Immature natural killer cell (primary cell): ENCODE results near the gene PRDM1. TPM values are rescaled to one million over a fixed set of nuclear protein-coding genes. Genes with fewer than 3 reads are reported as not detected.
A peak's percentile ranks its signal among the peaks of the same experiment; 100 is the strongest.

ENCODE experiments used
- DNase-seq, 3 donors: peaks; one replicate each; pipeline ENCODE4 v3.0.0; 2022; ENCODE audit warnings: mixed read lengths in 1 of 3
- H3K27ac Mint-ChIP-seq, 6 donors: one replicate each; pipeline ENCODE4 v1.8.0; 2020; ENCODE audit warnings: mixed read lengths in 6 of 6, mild to moderate bottlenecking in 5 of 6, inconsistent platforms in 4 of 6, moderate library complexity in 3 of 6
- H3K27me3 Mint-ChIP-seq, 3 donors: one replicate each; pipeline ENCODE4 v1.8.0; 2020 to 2021; ENCODE audit warnings: low read depth in 3 of 3, mild to moderate bottlenecking in 3 of 3, mixed read lengths in 3 of 3, moderate library complexity in 3 of 3, inconsistent platforms in 1 of 3
- H3K36me3 Mint-ChIP-seq, 3 donors: one replicate each; pipeline ENCODE4 v1.8.0; 2020; ENCODE audit warnings: mixed read lengths in 3 of 3, inconsistent platforms in 2 of 3, mild to moderate bottlenecking in 2 of 3
- H3K4me1 Mint-ChIP-seq, 2 donors: one replicate each; pipeline ENCODE4 v1.8.0; 2020; ENCODE audit warnings: inconsistent platforms in 2 of 2, mild to moderate bottlenecking in 2 of 2, mixed read lengths in 2 of 2, moderate library complexity in 1 of 2
- H3K4me3 Mint-ChIP-seq, 5 donors: one replicate each; pipeline ENCODE4 v1.8.0; 2020; ENCODE audit warnings: mild to moderate bottlenecking in 5 of 5, mixed read lengths in 5 of 5, inconsistent platforms in 3 of 5, moderate library complexity in 3 of 5
- H3K9me3 Mint-ChIP-seq, 6 donors: one replicate each; pipeline ENCODE4 v1.8.0; 2020; ENCODE audit warnings: mild to moderate bottlenecking in 6 of 6, mixed read lengths in 6 of 6, inconsistent platforms in 4 of 6, moderate library complexity in 3 of 6
- polyA plus RNA-seq, 3 donors: library from polyadenylated mRNA; unstranded; fragments of 300-500 nt; fragmentation: Illumina TruSeq; gene quantifications; one replicate each; pipeline ENCODE4 v1.2.3, GENCODE V29; 2021

Gene PRDM1
- polyA plus RNA-seq, 3 donors from 2014 or later: 25.3 to 77.0 (median 33.0) TPM

DNA sequence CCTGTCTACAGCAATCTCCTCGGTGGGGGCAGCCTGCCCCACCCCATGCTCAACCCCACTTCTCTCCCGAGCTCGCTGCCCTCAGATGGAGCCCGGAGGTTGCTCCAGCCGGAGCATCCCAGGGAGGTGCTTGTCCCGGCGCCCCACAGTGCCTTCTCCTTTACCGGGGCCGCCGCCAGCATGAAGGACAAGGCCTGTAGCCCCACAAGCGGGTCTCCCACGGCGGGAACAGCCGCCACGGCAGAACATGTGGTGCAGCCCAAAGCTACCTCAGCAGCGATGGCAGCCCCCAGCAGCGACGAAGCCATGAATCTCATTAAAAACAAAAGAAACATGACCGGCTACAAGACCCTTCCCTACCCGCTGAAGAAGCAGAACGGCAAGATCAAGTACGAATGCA, 19.4 kb downstream of the PRDM1 start:
- H3K4me1 Mint-ChIP-seq: peaks cover 96 to 100% of the 10 kb centered on the region in 2 donors
- peak overlapping the region; percentile 86 to 99 (median 94) for H3K4me3 Mint-ChIP-seq
- no peaks in the 10 kb centered on the region for H3K9me3 Mint-ChIP-seq
- peak overlapping the region; percentile 94 to 100 (median 98) for H3K27ac Mint-ChIP-seq
- DNase-seq: no peak
- peaks cover 68 to 87% (median 77%) of the 10 kb centered on the region in 3 donors for H3K36me3 Mint-ChIP-seq
- H3K27me3 Mint-ChIP-seq: peaks cover 2 to 15% (median 2%) of the 10 kb centered on the region in 3 donors

DNA sequence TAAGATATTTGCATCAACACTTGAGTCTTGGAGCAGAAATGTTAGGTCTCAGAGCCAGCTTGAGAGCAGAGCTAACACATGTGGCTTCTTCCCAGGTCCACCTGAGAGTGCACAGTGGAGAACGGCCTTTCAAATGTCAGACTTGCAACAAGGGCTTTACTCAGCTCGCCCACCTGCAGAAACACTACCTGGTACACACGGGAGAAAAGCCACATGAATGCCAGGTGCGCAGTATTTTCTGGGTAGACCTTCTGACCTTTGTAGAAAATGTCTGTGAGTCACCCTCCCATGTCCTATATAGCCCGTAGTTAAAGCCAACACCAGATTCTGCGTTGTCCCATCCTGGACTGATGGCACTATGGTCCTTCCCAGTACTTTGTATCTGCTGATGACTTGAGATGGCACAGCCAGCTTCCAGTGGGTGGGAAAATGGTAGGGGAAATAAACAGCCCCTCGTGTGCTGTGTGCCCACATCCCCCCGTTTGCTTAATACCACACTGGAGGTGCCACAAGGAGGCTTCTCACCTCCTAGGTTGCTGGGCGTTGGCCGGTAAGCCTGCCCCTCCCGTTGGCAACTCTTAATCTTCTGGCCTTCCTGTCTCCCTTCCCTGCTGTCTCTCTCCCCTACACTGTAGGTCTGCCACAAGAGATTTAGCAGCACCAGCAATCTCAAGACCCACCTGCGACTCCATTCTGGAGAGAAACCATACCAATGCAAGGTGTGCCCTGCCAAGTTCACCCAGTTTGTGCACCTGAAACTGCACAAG, 20.3 kb downstream of the PRDM1 start:
- H3K27me3 Mint-ChIP-seq: peaks cover 2 to 15% (median 4%) of the 10 kb centered on the region in 3 donors
- H3K4me3 Mint-ChIP-seq: peak overlapping the region; percentile 67 to 99 (median 75)
- H3K36me3 Mint-ChIP-seq: peaks cover 59 to 77% (median 67%) of the 10 kb centered on the region in 3 donors
- DNase-seq: no peak
- H3K9me3 Mint-ChIP-seq: no peaks in the 10 kb centered on the region
- peaks cover 96 to 100% of the 10 kb centered on the region in 2 donors for H3K4me1 Mint-ChIP-seq
- peak overlapping the region; percentile 83 to 94 (median 90) for H3K27ac Mint-ChIP-seq

DNA sequence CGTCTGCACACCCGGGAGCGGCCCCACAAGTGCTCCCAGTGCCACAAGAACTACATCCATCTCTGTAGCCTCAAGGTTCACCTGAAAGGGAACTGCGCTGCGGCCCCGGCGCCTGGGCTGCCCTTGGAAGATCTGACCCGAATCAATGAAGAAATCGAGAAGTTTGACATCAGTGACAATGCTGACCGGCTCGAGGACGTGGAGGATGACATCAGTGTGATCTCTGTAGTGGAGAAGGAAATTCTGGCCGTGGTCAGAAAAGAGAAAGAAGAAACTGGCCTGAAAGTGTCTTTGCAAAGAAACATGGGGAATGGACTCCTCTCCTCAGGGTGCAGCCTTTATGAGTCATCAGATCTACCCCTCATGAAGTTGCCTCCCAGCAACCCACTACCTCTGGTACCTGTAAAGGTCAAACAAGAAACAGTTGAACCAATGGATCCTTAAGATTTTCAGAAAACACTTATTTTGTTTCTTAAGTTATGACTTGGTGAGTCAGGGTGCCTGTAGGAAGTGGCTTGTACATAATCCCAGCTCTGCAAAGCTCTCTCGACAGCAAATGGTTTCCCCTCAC, 21.0 kb downstream of the PRDM1 start:
- H3K27ac Mint-ChIP-seq: peak overlapping the region; percentile 83 to 94 (median 90)
- H3K4me1 Mint-ChIP-seq: peaks cover 98 to 100% of the 10 kb centered on the region in 2 donors
- H3K4me3 Mint-ChIP-seq: peak overlapping the region; percentile 67 to 99 (median 75)
- no peak for DNase-seq
- H3K27me3 Mint-ChIP-seq: peaks cover 2 to 15% (median 9%) of the 10 kb centered on the region in 3 donors
- H3K36me3 Mint-ChIP-seq: peaks cover 52 to 72% (median 61%) of the 10 kb centered on the region in 3 donors
- H3K9me3 Mint-ChIP-seq: no peaks in the 10 kb centered on the region

DNA sequence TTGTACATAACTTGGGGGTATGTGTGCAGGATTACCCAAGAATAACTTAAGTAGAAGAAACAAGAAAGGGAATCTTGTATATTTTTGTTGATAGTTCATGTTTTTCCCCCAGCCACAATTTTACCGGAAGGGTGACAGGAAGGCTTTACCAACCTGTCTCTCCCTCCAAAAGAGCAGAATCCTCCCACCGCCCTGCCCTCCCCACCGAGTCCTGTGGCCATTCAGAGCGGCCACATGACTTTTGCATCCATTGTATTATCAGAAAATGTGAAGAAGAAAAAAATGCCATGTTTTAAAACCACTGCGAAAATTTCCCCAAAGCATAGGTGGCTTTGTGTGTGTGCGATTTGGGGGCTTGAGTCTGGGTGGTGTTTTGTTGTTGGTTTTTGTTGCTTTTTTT, 22.0 kb downstream of the PRDM1 start:
- peaks cover 44 to 64% (median 56%) of the 10 kb centered on the region in 3 donors for H3K36me3 Mint-ChIP-seq
- H3K9me3 Mint-ChIP-seq: no peaks in the 10 kb centered on the region
- H3K4me1 Mint-ChIP-seq: peaks cover 98 to 100% of the 10 kb centered on the region in 2 donors
- H3K4me3 Mint-ChIP-seq: peak overlapping the region; percentile 67 to 99 (median 73)
- H3K27me3 Mint-ChIP-seq: peaks cover 2 to 15% (median 9%) of the 10 kb centered on the region in 3 donors
- H3K27ac Mint-ChIP-seq: peak overlapping the region; percentile 85 to 93 (median 88)
- DNase-seq: no peak

DNA sequence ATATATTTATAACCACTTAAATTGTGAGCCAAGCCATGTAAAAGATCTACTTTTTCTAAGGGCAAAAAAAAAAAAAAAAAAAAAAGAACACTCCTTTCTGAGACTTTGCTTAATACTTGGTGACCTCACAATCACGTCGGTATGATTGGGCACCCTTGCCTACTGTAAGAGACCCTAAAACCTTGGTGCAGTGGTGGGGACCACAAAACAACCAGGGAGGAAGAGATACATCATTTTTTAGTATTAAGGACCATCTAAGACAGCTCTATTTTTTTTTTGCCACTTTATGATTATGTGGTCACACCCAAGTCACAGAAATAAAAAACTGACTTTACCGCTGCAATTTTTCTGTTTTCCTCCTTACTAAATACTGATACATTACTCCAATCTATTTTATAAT, 22.9 kb downstream of the PRDM1 start:
- H3K9me3 Mint-ChIP-seq: no peaks in the 10 kb centered on the region
- peak overlapping the region; percentile 59 to 86 (median 81) for H3K4me3 Mint-ChIP-seq
- DNase-seq: peak in 2 of 3 donors; percentile 37 to 50
- H3K27ac Mint-ChIP-seq: peak overlapping the region; percentile 85 to 97 (median 90)
- peaks cover 40 to 55% (median 53%) of the 10 kb centered on the region in 3 donors for H3K36me3 Mint-ChIP-seq
- H3K4me1 Mint-ChIP-seq: peaks cover 96 to 100% of the 10 kb centered on the region in 2 donors
- H3K27me3 Mint-ChIP-seq: peaks cover 2 to 18% (median 9%) of the 10 kb centered on the region in 3 donors

DNA sequence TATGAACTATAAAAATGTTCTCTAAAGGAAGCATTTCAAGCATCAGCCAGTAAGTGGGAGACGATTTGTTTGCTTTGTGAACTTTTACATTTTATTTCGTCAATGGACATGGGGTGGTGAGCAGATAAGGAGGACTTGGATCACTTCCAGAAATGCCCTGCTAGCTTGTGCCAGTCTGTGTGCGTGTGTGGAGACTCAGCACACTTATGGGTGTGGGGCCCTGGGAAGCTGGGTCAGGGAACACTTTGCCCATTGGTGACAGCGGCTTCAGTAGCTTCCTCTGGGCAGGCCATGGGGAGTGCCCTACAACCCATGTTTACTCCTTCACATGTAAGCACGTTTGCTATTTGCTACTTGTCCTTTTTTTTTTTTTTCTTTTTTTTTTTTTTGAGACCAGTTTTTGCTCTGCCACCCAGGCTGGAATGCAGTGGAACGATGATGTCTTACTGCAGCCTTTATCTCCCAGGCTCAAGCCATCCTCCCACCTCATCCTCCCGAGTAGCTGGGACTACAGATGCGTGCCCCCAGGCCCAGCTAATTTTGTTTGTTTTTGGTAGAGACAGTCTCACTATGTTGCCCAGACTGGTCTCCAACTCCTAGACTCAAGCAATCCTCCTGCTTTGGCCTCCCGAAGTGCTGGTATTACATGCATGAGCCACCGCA, 24.2 kb downstream of the PRDM1 start:
- Mint-ChIP-seq H3K27me3 (peaks cover 4 to 9% (median 8%) of the 10 kb centered on the region in 3 donors), H3K27ac (peak overlapping the region; percentile 85 to 98 (median 93)), H3K4me3 (peak overlapping the region; percentile 28 to 86 (median 81)), H3K9me3 (no peaks in the 10 kb centered on the region), H3K4me1 (peaks cover 95 to 100% of the 10 kb centered on the region in 2 donors), H3K36me3 (peaks cover 31 to 44% (median 43%) of the 10 kb centered on the region in 3 donors)
- no peak for DNase-seq

DNA sequence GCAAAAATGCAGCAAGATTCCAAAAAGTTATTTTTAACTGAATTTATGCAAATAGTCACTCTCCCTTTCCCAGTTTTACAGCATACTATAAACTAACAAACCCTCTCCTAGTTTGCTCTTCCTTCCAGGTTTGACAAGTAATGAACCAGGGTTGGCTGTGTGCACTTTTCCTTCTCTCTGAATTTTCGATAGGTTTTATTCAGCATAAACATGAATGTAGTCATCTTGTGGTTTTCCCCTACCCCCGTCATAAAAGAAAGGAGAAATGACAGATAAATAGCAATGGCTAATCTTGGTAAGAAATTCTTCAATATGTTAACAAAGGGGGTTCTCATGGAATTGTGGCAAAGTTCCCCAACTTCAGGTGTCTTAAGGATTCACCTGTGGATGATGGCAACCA, 26.3 kb downstream of the PRDM1 start:
- H3K4me3 Mint-ChIP-seq: peak overlapping the region; percentile 31 to 83 (median 46)

DNA sequence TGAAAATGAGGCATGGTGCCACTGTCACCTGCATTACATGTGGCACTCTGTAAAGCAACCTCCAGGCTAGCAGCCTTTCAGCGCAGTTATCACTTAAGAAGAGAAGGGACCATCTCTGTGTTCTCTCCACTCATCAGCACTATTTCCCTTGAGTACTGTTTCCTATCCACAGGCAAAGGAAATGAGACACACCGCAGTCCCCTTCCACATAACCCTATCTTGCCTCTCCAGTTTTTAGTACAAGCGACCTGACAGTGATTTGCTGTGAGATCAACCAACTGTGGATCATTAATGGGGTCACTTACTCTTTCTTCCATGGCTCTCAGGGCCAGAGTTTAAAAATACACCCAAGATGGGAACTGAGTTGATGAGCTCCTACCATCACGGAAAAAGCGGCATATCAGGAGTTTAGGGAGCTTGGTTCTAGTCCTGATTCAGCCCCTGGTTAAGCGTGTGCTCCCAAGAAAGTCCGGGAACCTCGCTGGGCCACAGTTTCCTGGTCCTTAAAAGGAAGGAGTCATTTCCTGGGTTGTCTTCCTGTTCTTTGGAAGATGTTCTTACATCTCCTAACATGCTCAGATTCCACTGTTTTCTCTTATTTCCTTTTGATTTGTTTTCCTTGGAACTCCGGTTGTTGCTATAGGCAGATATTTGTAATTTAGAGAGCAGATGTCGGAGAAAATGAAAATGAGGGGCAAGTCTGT, 27.3 kb downstream of the PRDM1 start:
- H3K27ac Mint-ChIP-seq: peak overlapping the region in 5 of 6 donors; percentile 2 to 86 (median 69)
- peaks cover 7 to 16% (median 13%) of the 10 kb centered on the region in 3 donors for H3K36me3 Mint-ChIP-seq
- no peaks in the 10 kb centered on the region for H3K9me3 Mint-ChIP-seq
- peaks cover 94 to 96% of the 10 kb centered on the region in 2 donors for H3K4me1 Mint-ChIP-seq
- peaks cover 4 to 13% (median 7%) of the 10 kb centered on the region in 3 donors for H3K27me3 Mint-ChIP-seq
- DNase-seq: no peak
- peak overlapping the region in 2 of 5 donors; percentile 69 to 83 for H3K4me3 Mint-ChIP-seq

More for the DNA sequence above, 26.3 kb downstream of the PRDM1 start:
- H3K36me3 Mint-ChIP-seq: peaks cover 14 to 24% (median 23%) of the 10 kb centered on the region in 3 donors
- H3K4me1 Mint-ChIP-seq: peaks cover 94 to 96% of the 10 kb centered on the region in 2 donors
- H3K27ac Mint-ChIP-seq: peak overlapping the region; percentile 0 to 90 (median 84)
- H3K27me3 Mint-ChIP-seq: peaks cover 4 to 12% (median 4%) of the 10 kb centered on the region in 3 donors
- DNase-seq: no peak
- H3K9me3 Mint-ChIP-seq: no peaks in the 10 kb centered on the region

DNA sequence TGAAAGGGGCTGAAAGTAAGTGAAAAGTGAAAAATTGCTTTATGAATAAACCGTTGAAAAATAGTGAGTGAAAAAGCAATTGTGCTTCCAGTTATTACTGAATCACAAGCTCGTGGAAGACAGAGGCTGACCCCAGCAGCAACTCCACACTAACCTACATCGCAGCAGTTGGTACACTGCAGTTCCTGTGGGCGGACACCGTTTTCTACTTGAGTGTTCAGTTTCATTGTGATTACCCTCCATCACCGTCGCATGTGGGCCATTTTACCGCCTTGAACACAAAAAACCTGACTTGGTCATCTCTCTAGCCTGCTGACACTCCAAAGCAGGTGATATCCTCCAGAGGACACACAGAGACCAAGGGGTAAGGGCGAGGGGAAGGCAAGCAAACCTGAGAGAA, 28.4 kb downstream of the PRDM1 start:
- Mint-ChIP-seq H3K27me3 (peaks cover 4 to 11% (median 7%) of the 10 kb centered on the region in 3 donors), H3K4me3 (peak overlapping the region; percentile 5 to 83 (median 46)), H3K4me1 (peaks cover 95 to 96% of the 10 kb centered on the region in 2 donors), H3K27ac (peak overlapping the region; percentile 63 to 93 (median 76)), H3K9me3 (no peaks in the 10 kb centered on the region), H3K36me3 (peaks cover 3 to 7% (median 5%) of the 10 kb centered on the region in 3 donors)
- DNase-seq: peak in 1 of 3 donors; percentile 49

DNA sequence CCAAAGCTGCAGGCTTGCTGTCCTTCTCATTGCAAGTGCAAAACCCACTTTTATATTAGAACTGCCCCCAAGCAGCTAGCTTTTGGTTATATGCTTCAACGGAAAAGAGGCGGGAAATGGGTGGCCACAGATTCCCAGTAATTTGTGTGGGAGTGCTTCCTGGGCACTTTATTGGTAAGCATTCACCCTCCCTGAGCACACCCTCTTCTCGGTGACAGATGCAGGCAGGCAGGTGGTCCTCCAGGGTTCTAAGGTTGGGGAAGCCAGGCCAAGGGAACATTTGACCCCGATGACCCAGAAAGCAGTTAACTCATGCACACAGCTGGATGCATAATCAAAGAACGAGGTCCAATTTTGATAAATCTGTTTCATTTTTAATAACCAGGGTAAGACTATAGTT, 29.1 kb downstream of the PRDM1 start:
- peak overlapping the region in 4 of 6 donors; percentile 38 to 93 (median 63) for H3K27ac Mint-ChIP-seq
- H3K27me3 Mint-ChIP-seq: peaks cover 2 to 11% (median 7%) of the 10 kb centered on the region in 3 donors
- peaks cover 89 to 95% of the 10 kb centered on the region in 2 donors for H3K4me1 Mint-ChIP-seq
- no peak for DNase-seq
- no peaks in the 10 kb centered on the region for H3K9me3 Mint-ChIP-seq
- peak overlapping the region in 2 of 5 donors; percentile 17 to 83 for H3K4me3 Mint-ChIP-seq
- no peaks in the 10 kb centered on the region for H3K36me3 Mint-ChIP-seq

DNA sequence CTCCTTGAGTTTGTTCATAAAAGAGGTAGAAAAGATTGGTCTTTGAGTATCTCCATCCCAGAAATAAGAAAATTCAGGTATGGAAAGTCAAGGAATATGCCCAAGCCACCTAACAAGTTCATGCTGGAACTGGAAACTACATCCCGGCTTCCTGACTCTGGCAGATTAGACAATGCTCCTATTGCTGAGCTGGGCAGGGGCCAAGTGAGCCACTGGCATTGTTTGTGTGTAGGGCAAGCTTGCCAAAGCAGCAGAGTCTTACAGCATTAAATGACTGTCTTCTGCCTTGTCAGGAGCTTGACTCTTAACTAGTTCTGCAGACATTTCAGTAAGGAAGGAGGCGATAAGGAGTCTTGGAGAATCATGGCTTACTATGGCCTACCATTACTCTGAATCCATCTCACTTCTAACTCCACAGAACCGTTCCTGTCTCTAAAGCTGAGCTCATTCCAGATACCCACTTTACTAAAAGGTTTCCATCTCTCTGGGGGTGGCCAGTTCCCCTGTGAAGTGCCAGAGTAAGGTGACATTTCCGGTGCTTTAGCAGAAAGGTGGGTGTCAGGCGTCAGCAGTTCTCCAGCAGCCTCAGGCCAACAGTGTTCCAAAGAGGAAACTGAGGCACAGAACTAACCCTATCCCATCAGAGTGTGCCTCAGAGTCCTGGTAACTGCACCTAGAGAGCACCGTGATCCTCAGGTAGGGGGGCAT, 30.1 kb downstream of the PRDM1 start:
- no peaks in the 10 kb centered on the region for H3K9me3 Mint-ChIP-seq
- DNase-seq: no peak
- H3K36me3 Mint-ChIP-seq: no peaks in the 10 kb centered on the region
- peak overlapping the region; percentile 48 to 83 (median 58) for H3K4me3 Mint-ChIP-seq
- H3K27ac Mint-ChIP-seq: peak overlapping the region; percentile 85 to 98 (median 92)
- peaks cover 80 to 86% of the 10 kb centered on the region in 2 donors for H3K4me1 Mint-ChIP-seq
- peaks cover 2 to 11% (median 7%) of the 10 kb centered on the region in 3 donors for H3K27me3 Mint-ChIP-seq

DNA sequence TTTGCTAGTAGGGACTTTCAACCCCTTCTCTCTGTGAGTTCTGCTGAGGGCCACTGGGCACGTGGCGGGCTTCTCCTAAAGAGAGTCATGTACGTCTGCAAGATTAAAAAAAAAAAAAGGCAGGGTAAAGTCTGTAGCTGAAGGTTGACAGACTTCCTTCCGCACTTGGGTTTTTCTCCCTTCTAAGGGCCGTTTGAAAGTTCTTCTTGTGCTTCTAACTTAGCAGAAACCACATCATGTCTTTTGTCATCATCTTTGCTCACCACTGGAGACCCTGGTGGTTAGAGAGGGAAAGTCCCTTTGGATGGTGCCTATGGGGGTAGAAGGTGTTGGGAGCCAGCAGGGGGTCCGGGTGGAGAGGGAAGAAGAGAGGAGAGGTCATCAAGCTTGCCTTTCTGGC, 31.4 kb downstream of the PRDM1 start:
- H3K27me3 Mint-ChIP-seq: peaks cover 2 to 7% (median 5%) of the 10 kb centered on the region in 3 donors
- peak overlapping the region; percentile 48 to 83 (median 59) for H3K4me3 Mint-ChIP-seq
- peak; percentile 69 to 77 (median 75) for DNase-seq
- peaks cover 67 to 72% of the 10 kb centered on the region in 2 donors for H3K4me1 Mint-ChIP-seq
- H3K27ac Mint-ChIP-seq: peak overlapping the region; percentile 85 to 98 (median 92)
- H3K9me3 Mint-ChIP-seq: no peaks in the 10 kb centered on the region
- no peaks in the 10 kb centered on the region for H3K36me3 Mint-ChIP-seq
